Neuronal stem cell (in vitro differentiated cells): ENCODE data around the gene CCSER2.
"Not testable (repeated sequence)": the region's sequence is repeated elsewhere in the genome, so short reads cannot be mapped to it uniquely, and the experiment has no call there.

Experiments used
- DNase-seq: peaks from one replicate; pipeline ENCODE4 v3.0.0-alpha.2; 2013; ENCODE audit warnings: low spot score
- H2AFZ ChIP-seq: one replicate; pipeline ENCODE4 v1.6.1; 2013; ENCODE audit warnings: mild to moderate bottlenecking, low read length, inconsistent platforms
- H2AK5ac ChIP-seq: 2 replicates; pipeline ENCODE4 v1.6.1; 2013; ENCODE audit warnings: low read depth, mild to moderate bottlenecking, inconsistent platforms, low read length, moderate library complexity, mixed read lengths
- H2BK120ac ChIP-seq: 2 replicates; pipeline ENCODE4 v1.6.1; 2013; ENCODE audit warnings: low read depth, mild to moderate bottlenecking, inconsistent platforms, low read length, moderate library complexity, mixed read lengths
- H2BK12ac ChIP-seq: one replicate; pipeline ENCODE4 v1.6.1; 2013; ENCODE audit warnings: low read length, inconsistent platforms
- H2BK15ac ChIP-seq: 2 replicates; pipeline ENCODE4 v1.6.1; 2013; ENCODE audit warnings: mild to moderate bottlenecking, low read length, inconsistent platforms, mixed read lengths
- H2BK5ac ChIP-seq: one replicate; pipeline ENCODE4 v1.6.1; 2013; ENCODE audit warnings: inconsistent platforms, mild to moderate bottlenecking, low read length, moderate library complexity
- H3K14ac ChIP-seq: one replicate; pipeline ENCODE4 v1.6.1; 2013; ENCODE audit warnings: low read length, inconsistent platforms
- H3K18ac ChIP-seq: 2 replicates; pipeline ENCODE4 v1.6.1; 2013; ENCODE audit warnings: low read length, inconsistent platforms
- H3K23ac ChIP-seq: 2 replicates; pipeline ENCODE4 v1.6.1; 2013; ENCODE audit warnings: low read depth, mild to moderate bottlenecking, mixed read lengths, low read length, inconsistent platforms; ENCODE audit not compliant: poor library complexity
- H3K27ac ChIP-seq: replicated peaks from 3 replicates; pipeline ENCODE4 v1.5.1; 2013; ENCODE audit warnings: low read length, inconsistent platforms
- H3K27me3 ChIP-seq, 3 experiments: 2 replicates each; pipeline ENCODE4 v1.6.1; 2013; ENCODE audit warnings: low read length in 3 of 3, mild to moderate bottlenecking in 2 of 3, inconsistent platforms in 1 of 3, low read depth in 1 of 3, mixed read lengths in 1 of 3, moderate library complexity in 1 of 3; ENCODE audit not compliant: control insufficient read depth in 3 of 3, insufficient read depth in 3 of 3
- H3K36me3 ChIP-seq, 2 donors: replicated peaks in 1 of 2; 2 replicates each; pipeline ENCODE4 v1.6.1; 2013; ENCODE audit warnings: low read length in 2 of 2; ENCODE audit not compliant: control insufficient read depth in 2 of 2, insufficient read depth in 2 of 2
- H3K4ac ChIP-seq: 2 replicates; pipeline ENCODE4 v1.6.1; 2013; ENCODE audit warnings: inconsistent platforms, mild to moderate bottlenecking, low read length, moderate library complexity
- H3K4me1 ChIP-seq, 2 donors: 1 replicate in 1 of 2; 2 replicates in 1 of 2; pipeline ENCODE4 v1.6.1; 2013; ENCODE audit warnings: low read length in 2 of 2, low read depth in 1 of 2; ENCODE audit not compliant: control insufficient read depth in 2 of 2, insufficient read depth in 1 of 2
- H3K4me2 ChIP-seq: one replicate; pipeline ENCODE4 v1.6.1; 2013; ENCODE audit warnings: mild to moderate bottlenecking, low read length, inconsistent platforms; ENCODE audit not compliant: insufficient read depth, poor library complexity, severe bottlenecking
- H3K4me3 ChIP-seq, 2 donors: 2 replicates each; pipeline ENCODE4 v1.5.1; 2013; ENCODE audit warnings: low read length in 2 of 2, mild to moderate bottlenecking in 2 of 2, inconsistent platforms in 1 of 2, moderate library complexity in 1 of 2
- H3K79me1 ChIP-seq: one replicate; pipeline ENCODE4 v1.6.1; 2013; ENCODE audit warnings: low read depth, mild to moderate bottlenecking, inconsistent platforms, low read length, moderate library complexity
- H3K9ac ChIP-seq: one replicate; pipeline ENCODE4 v1.6.1; 2013; ENCODE audit warnings: mild to moderate bottlenecking, low read depth, low read length, inconsistent platforms; ENCODE audit not compliant: poor library complexity
- H3K9me3 ChIP-seq, 2 donors: replicated peaks in 1 of 2; 2 replicates each; pipeline versions ENCODE3 to v1.6.1; 2013; ENCODE audit warnings: low read length in 2 of 2, mild to moderate bottlenecking in 2 of 2, inconsistent platforms in 1 of 2, low read depth in 1 of 2, mixed read lengths in 1 of 2, moderate library complexity in 1 of 2; ENCODE audit not compliant: control insufficient read depth in 2 of 2, insufficient read depth in 1 of 2
- H4K8ac ChIP-seq: one replicate; pipeline ENCODE4 v1.6.1; 2013; ENCODE audit warnings: low read depth, mild to moderate bottlenecking, inconsistent platforms, low read length, moderate library complexity
- H4K91ac ChIP-seq: one replicate; pipeline ENCODE4 v1.6.1; 2013; ENCODE audit warnings: low read length, low read depth, mild to moderate bottlenecking, inconsistent platforms; ENCODE audit not compliant: poor library complexity
- WGBS, 2 donors: extraction: QIAGEN DNeasy Blood & Tissue Kit; methylation state at CpG; one replicate each; pipeline ENCODE4 v1.1.7; 2013; ENCODE audit warnings: missing lambda C conversion rate in 2 of 2, mixed read lengths in 1 of 2; ENCODE audit not compliant: insufficient read length in 2 of 2, insufficient replicate concordance in 1 of 2; ENCODE audit errors: extremely low coverage in 2 of 2; 5-methylcytosine and 5-hydroxymethylcytosine counted together

Gene CCSER2

DNA sequence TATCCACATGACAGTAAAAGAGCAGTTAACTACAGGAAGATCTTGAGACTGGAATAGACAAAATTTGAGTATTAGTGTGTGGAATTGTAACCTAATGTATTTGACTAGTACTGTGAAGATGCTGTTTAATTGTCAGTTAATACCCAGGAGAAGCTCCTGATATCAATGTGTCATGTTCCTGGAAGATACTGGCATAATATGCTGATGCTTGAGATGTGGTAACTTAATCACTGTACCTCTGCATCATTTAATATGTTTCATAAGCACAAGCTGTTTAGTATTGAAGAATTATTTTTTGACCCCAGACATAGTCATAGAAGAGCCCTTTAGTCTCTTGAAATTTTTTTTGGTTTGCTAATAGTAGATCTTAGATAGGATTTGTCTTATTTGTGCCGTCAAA lies 15.4 kb downstream of the CCSER2 start:
- Histone ChIP-seq H2BK15ac (no peak overlapping the region), H3K4me3 (no peak overlapping the region), H3K36me3 (peaks cover 0 to 5% of the 10 kb centered on the region in 2 donors), H3K4me1 (no peaks in the 10 kb centered on the region), H3K18ac (no peak overlapping the region), H2AFZ (no peak overlapping the region), H3K9me3 (no peaks in the 10 kb centered on the region), H2BK5ac (no peak overlapping the region), H4K8ac (no peak overlapping the region), H3K27ac (no peak overlapping the region), H3K4ac (no peak overlapping the region), H4K91ac (no peak overlapping the region), H3K14ac (no peak overlapping the region), H3K79me1 (no peaks in the 10 kb centered on the region), H2AK5ac (no peak overlapping the region), H3K23ac (no peak overlapping the region), H3K27me3 (no peaks in the 10 kb centered on the region), H2BK12ac (no peak overlapping the region), H3K9ac (no peak overlapping the region), H2BK120ac (no peak overlapping the region), H3K4me2 (no peak overlapping the region)
- no CpG with 5 or more reads among the region's 1 CpG for WGBS, 2 donors
- DNase-seq = no peak

- H3K79me1 ChIP-seq = no peaks in the 10 kb centered on the region
- no peak overlapping the region for H3K9ac ChIP-seq
- no CpG with 5 or more reads among the region's 4 CpGs for WGBS, 2 donors
- H2BK120ac ChIP-seq = no peak overlapping the region
- H2AK5ac ChIP-seq = no peak overlapping the region
- no peaks in the 10 kb centered on the region for H3K27me3 ChIP-seq
- no peak overlapping the region for H2BK15ac ChIP-seq
- no peak overlapping the region for H2BK5ac ChIP-seq
- no peaks in the 10 kb centered on the region for H3K9me3 ChIP-seq
- DNase-seq = no peak
- no peak overlapping the region for H3K4me2 ChIP-seq
- H3K18ac ChIP-seq = no peak overlapping the region
- H3K14ac ChIP-seq = no peak overlapping the region
- no peak overlapping the region for H4K91ac ChIP-seq
- H3K4me3 ChIP-seq = no peak overlapping the region
- no peak overlapping the region for H3K4ac ChIP-seq
- no peak overlapping the region for H2AFZ ChIP-seq
- no peak overlapping the region for H4K8ac ChIP-seq
- peaks cover 0 to 5% of the 10 kb centered on the region in 2 donors for H3K36me3 ChIP-seq
- H3K4me1 ChIP-seq = no peaks in the 10 kb centered on the region
- H3K23ac ChIP-seq = no peak overlapping the region
- no peak overlapping the region for H3K27ac ChIP-seq
- no peak overlapping the region for H2BK12ac ChIP-seq
These were observed 16.1 kb downstream of the CCSER2 start for GRCh38 chr10:84344526-84344925.

DNA sequence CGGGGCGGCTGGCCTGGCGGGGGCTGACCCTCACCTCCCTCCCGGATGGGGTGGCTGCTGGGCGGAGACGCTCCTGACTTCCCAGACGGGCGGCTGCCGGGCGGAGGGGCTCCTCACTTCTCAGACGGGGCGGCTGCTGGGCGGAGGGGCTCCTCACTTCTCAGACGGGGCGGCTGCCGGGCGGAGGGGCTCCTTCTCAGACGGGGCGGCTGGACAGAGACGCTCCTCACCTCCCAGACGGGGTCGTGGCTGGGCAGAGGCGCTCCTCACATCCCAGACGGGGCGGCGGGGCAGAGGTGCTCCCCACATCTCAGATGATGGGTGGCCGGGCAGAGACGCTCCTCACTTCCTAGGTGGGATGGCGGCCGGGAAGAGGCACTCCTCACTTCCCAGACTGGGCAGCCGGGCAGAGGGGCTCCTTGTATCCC lies 19.2 kb downstream of the CCSER2 start:
- not testable (repeated sequence) for H3K27ac ChIP-seq, H3K27me3 ChIP-seq, H3K4me3 ChIP-seq, H3K9ac ChIP-seq, H3K4me1 ChIP-seq, H3K14ac ChIP-seq, H3K9me3 ChIP-seq, H3K18ac ChIP-seq, DNase-seq, H2BK12ac ChIP-seq, H4K8ac ChIP-seq, H2BK5ac ChIP-seq, H3K4ac ChIP-seq, H2AK5ac ChIP-seq, H3K23ac ChIP-seq, H2AFZ ChIP-seq, H2BK15ac ChIP-seq, H3K79me1 ChIP-seq, H4K91ac ChIP-seq, H2BK120ac ChIP-seq, H3K36me3 ChIP-seq, H3K4me2 ChIP-seq
- no CpG with 5 or more reads among the region's 31 CpGs for WGBS, 2 donors

- Histone ChIP-seq H3K4me2 (no peak overlapping the region), H2AFZ (no peak overlapping the region), H3K36me3 (no peaks in the 10 kb centered on the region), H3K23ac (no peak overlapping the region), H2BK120ac (no peak overlapping the region), H3K27ac (no peak overlapping the region), H4K8ac (no peak overlapping the region), H3K14ac (no peak overlapping the region), H3K4ac (no peak overlapping the region), H2BK5ac (no peak overlapping the region), H3K18ac (no peak overlapping the region), H3K79me1 (no peaks in the 10 kb centered on the region), H2BK12ac (no peak overlapping the region), H2BK15ac (no peak overlapping the region), H2AK5ac (no peak overlapping the region), H3K27me3 (no peaks in the 10 kb centered on the region), H3K9me3 (no peaks in the 10 kb centered on the region), H4K91ac (no peak overlapping the region), H3K9ac (no peak overlapping the region), H3K4me3 (no peak overlapping the region), H3K4me1 (no peaks in the 10 kb centered on the region)
- DNase-seq = no peak
- WGBS, 2 donors = no CpG with 5 or more reads among the region's 4 CpGs
These were observed 20.1 kb downstream of the CCSER2 start for GRCh38 chr10:84348447-84348846.
